Prostate gland (tissue), 2 donors: ENCODE data around the gene ARMC2. TPM values are rescaled to one million over a fixed set of nuclear protein-coding genes. Genes with fewer than 3 reads are reported as not detected.

Experiments
- DNase-seq: peaks from one replicate; pipeline ENCODE4 v3.0.0-alpha.2; 2019; ENCODE audit warnings: low spot score
- H3K27ac ChIP-seq, 2 donors: fragments of 200-600 bp; sonication (generic); 2 replicates each; pipeline ENCODE4 v1.5.1; 2017 to 2019
- H3K27me3 ChIP-seq: fragments of 200-600 bp; sonication (generic); replicated peaks from 2 replicates; pipeline ENCODE4 v1.5.1; 2019; ENCODE audit not compliant: insufficient read depth
- H3K36me3 ChIP-seq, 2 donors: fragments of 200-600 bp; sonication (generic); 1 replicate in 1 of 2; 2 replicates in 1 of 2; pipeline versions ENCODE4 v1.5.1 to v1.8.1; 2017 to 2019
- H3K4me1 ChIP-seq: fragments of 200-600 bp; sonication (generic); replicated peaks from 2 replicates; pipeline ENCODE4 v1.5.1; 2019
- H3K4me3 ChIP-seq, 2 donors: fragments of 200-600 bp; sonication (generic); 2 replicates each; pipeline ENCODE4 v1.5.1; 2017 to 2019
- H3K9me3 ChIP-seq: fragments of 200-600 bp; sonication (generic); 2 replicates; pipeline ENCODE4 v1.5.1; 2017
- CTCF ChIP-seq, 4 experiments: fragments of 200-600 bp in 2 of 4; fragments of 450-650 bp in 2 of 4; sonication (generic) in 2 of 4; IDR thresholded peaks; 1 replicate in 3 of 4; 2 replicates in 1 of 4; pipeline ENCODE4 v1.5.1; 2016 to 2019; ENCODE audit warnings: antibody characterized with exemption in 4 of 4, mild to moderate bottlenecking in 2 of 4, moderate library complexity in 2 of 4
- POLR2A ChIP-seq: fragments of 450-650 bp; IDR thresholded peaks from one replicate; pipeline ENCODE4 v1.6.1; 2016; ENCODE audit warnings: antibody characterized with exemption, mild to moderate bottlenecking
- POLR2AphosphoS5 ChIP-seq: sonication (generic); formaldehyde crosslinking; IDR thresholded peaks from one replicate; pipeline ENCODE4 v1.6.1; 2017; ENCODE audit warnings: antibody characterized with exemption
- WGBS: methylation state at CpG from one replicate; pipeline ENCODE4 v1.1.5; 2018; 5-methylcytosine and 5-hydroxymethylcytosine counted together
- intact Hi-C: fragments of 100-400 bp; cut with DNase I; formaldehyde crosslinking; loops from one replicate; pipeline ENCODE4 v1.14.2; 2022
- total RNA-seq, 2 donors: library from RNA; depleted of rRNA; stranded (reverse); fragments of >200 nt; gene quantifications; one replicate each; pipeline ENCODE4 v1.1.0, GENCODE V29; 2016

The ARMC2 gene
- total RNA-seq, 2 donors from 2014 or later = 2.0 to 8.4 TPM

GRCh38 chr6:108983151-108983550 is 134.9 kb downstream of the ARMC2 start:
- no peaks in the 10 kb centered on the region for H3K36me3 ChIP-seq
- H3K4me3 ChIP-seq = no peak overlapping the region
- H3K27me3 ChIP-seq = no peaks in the 10 kb centered on the region
- TF ChIP-seq CTCF (IDR thresholded peaks at IDR 0.05) = no peak
- TF ChIP-seq POLR2A = no peak
- TF ChIP-seq POLR2AphosphoS5 = no peak
- intact Hi-C loops = no loop called here
- H3K4me1 ChIP-seq = no peaks in the 10 kb centered on the region
- H3K27ac ChIP-seq = no peak overlapping the region
- no peak for DNase-seq
- 87% methylated on average over 1 of the region's 1 CpG for WGBS
- no peaks in the 10 kb centered on the region for H3K9me3 ChIP-seq

GRCh38 chr6:108985301-108985700 is 137.1 kb downstream of the ARMC2 start:
- DNase-seq = no peak
- TF ChIP-seq CTCF (IDR thresholded peaks at IDR 0.05) = no peak
- no peak for TF ChIP-seq POLR2AphosphoS5
- no peak for TF ChIP-seq POLR2A

GRCh38 chr6:108987156-108987555 is 138.9 kb downstream of the ARMC2 start:
- Histone ChIP-seq H3K27ac (no peak overlapping the region), H3K4me3 (no peak overlapping the region), H3K9me3 (no peaks in the 10 kb centered on the region), H3K4me1 (no peaks in the 10 kb centered on the region), H3K36me3 (peaks cover 3 to 6% of the 10 kb centered on the region in 2 donors), H3K27me3 (no peaks in the 10 kb centered on the region)
- intact Hi-C loops = no loop called here
- DNase-seq = no peak
- TF ChIP-seq POLR2A (no peak), CTCF (IDR thresholded peaks at IDR 0.05) (no peak), POLR2AphosphoS5 (no peak)

More at GRCh38 chr6:108985301-108985700, 137.1 kb downstream of the ARMC2 start:
- no peaks in the 10 kb centered on the region for H3K9me3 ChIP-seq
- H3K27me3 ChIP-seq = no peaks in the 10 kb centered on the region
- intact Hi-C loops = no loop called here
- H3K4me1 ChIP-seq = no peaks in the 10 kb centered on the region
- H3K27ac ChIP-seq = no peak overlapping the region
- H3K4me3 ChIP-seq = no peak overlapping the region
- H3K36me3 ChIP-seq = peaks cover 3 to 6% of the 10 kb centered on the region in 2 donors

- H3K4me1 ChIP-seq = no peaks in the 10 kb centered on the region
- no peak overlapping the region for H3K4me3 ChIP-seq
- no peak for DNase-seq
- H3K27me3 ChIP-seq = no peaks in the 10 kb centered on the region
- no peak overlapping the region for H3K27ac ChIP-seq
- intact Hi-C loops = no loop called here
- 58% methylated on average over 3 of the region's 3 CpGs for WGBS
- TF ChIP-seq CTCF (IDR thresholded peaks at IDR 0.05) (no peak), POLR2AphosphoS5 (no peak), POLR2A (no peak)
- no peaks in the 10 kb centered on the region for H3K9me3 ChIP-seq
- H3K36me3 ChIP-seq = peaks cover 3 to 6% of the 10 kb centered on the region in 2 donors
Measured at GRCh38 chr6:108988296-108988695, 140.1 kb downstream of the ARMC2 start.

GRCh38 chr6:108988765-108989164 is 140.5 kb downstream of the ARMC2 start:
- no peak for DNase-seq
- H3K9me3 ChIP-seq = no peaks in the 10 kb centered on the region
- no peaks in the 10 kb centered on the region for H3K27me3 ChIP-seq
- TF ChIP-seq CTCF (IDR thresholded peaks at IDR 0.05) = no peak
- intact Hi-C loops = no loop called here
- H3K27ac ChIP-seq = no peak overlapping the region
- no peaks in the 10 kb centered on the region for H3K4me1 ChIP-seq
- 98% methylated on average over 5 of the region's 5 CpGs for whole genome bisulfite sequencing
- peaks cover 3 to 6% of the 10 kb centered on the region in 2 donors for H3K36me3 ChIP-seq
- no peak overlapping the region for H3K4me3 ChIP-seq
